Measurements from ENCODE around the gene CAMK2G. TPM values are rescaled to one million over a fixed set of nuclear protein-coding genes. Genes with fewer than 3 reads are reported as not detected.

Gene CAMK2G
- total RNA-seq, 2 experiments from 2014 or later = 34.4 to 38.4 TPM

- H3K4me1 ChIP-seq (ENCODE audit: insufficient read depth, low read length) = peaks cover 16% of the 10 kb centered on the region
- Mint-ChIP-seq H3K27ac (no peak overlapping the region), H3K36me3 (ENCODE audit: low read depth) (peaks cover 74% of the 10 kb centered on the region), H3K4me1 (ENCODE audit: low read depth) (peaks cover 10% of the 10 kb centered on the region), H3K9me3 (no peaks in the 10 kb centered on the region), H3K4me3 (no peak overlapping the region), H3K27me3 (no peaks in the 10 kb centered on the region)
- H3K27ac ChIP-seq (ENCODE audit: low read depth in 1 of 2, low read length in 2 of 2) = no peak overlapping the region
- TF ChIP-seq, protein P1, sequence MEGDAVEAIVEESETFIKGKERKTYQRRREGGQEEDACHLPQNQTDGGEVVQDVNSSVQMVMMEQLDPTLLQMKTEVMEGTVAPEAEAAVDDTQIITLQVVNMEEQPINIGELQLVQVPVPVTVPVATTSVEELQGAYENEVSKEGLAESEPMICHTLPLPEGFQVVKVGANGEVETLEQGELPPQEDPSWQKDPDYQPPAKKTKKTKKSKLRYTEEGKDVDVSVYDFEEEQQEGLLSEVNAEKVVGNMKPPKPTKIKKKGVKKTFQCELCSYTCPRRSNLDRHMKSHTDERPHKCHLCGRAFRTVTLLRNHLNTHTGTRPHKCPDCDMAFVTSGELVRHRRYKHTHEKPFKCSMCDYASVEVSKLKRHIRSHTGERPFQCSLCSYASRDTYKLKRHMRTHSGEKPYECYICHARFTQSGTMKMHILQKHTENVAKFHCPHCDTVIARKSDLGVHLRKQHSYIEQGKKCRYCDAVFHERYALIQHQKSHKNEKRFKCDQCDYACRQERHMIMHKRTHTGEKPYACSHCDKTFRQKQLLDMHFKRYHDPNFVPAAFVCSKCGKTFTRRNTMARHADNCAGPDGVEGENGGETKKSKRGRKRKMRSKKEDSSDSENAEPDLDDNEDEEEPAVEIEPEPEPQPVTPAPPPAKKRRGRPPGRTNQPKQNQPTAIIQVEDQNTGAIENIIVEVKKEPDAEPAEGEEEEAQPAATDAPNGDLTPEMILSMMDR (IDR thresholded peaks at IDR 0.05) = peak; percentile 16
- intact Hi-C loops (cut with DNase I, micrococcal nuclease) = loop anchor here in 1 of 2 experiments (5.0 to 10.0 kb wide), 2 partner anchors 320 to 1012 kb away; partner anchors contain the start of genes KAT6B and PPP3CB
- ChIA-PET POLR2A (interaction anchor here (1.3 kb wide), 1 partner anchor 43 kb away, joined by 3 read pairs; a partner anchor contains a TSS), CTCF (interaction anchor here (1.1 to 1.4 kb wide), 2 partner anchors 21 to 42 kb away, joined by 3 read pairs; no protein-coding TSS in a partner anchor)
- H3K36me3 ChIP-seq (ENCODE audit: insufficient read depth, low read length) = peaks cover 69% of the 10 kb centered on the region
- H3K9me3 ChIP-seq (ENCODE audit: control insufficient read depth in 1 of 2, insufficient read depth in 1 of 2, low read length in 2 of 2) = peaks cover 0 to 7% of the 10 kb centered on the region in 2 experiments
- H3K27me3 ChIP-seq (ENCODE audit: control insufficient read depth in 1 of 2, insufficient read depth in 2 of 2, low read length in 2 of 2) = no peaks in the 10 kb centered on the region
- DNase-seq = peak in 3 of 14 experiments; percentile 16 to 45 (median 40)
- ATAC-seq (ENCODE audit: poor library complexity) = no peak
- no peak overlapping the region for H3K4me3 ChIP-seq (ENCODE audit: low read length)
Measured at GRCh38 chr10:73814896-73815718, 59.2 kb downstream of the CAMK2G start.

- H3K9me3 Mint-ChIP-seq = no peaks in the 10 kb centered on the region
- no peak for DNase-seq
- H3K4me1 Mint-ChIP-seq (ENCODE audit: low read depth) = peaks cover 18% of the 10 kb centered on the region
- ChIA-PET CTCF (interaction anchor here (1.4 kb wide), 1 partner anchor 22 kb away, joined by 3 read pairs; no protein-coding TSS in a partner anchor), POLR2A (interaction anchor here (1.1 kb wide), 1 partner anchor 42 kb away, joined by 3 read pairs; a partner anchor contains a TSS)
- H3K36me3 ChIP-seq (ENCODE audit: insufficient read depth, low read length) = peaks cover 68% of the 10 kb centered on the region
- no peak overlapping the region for H3K27ac ChIP-seq (ENCODE audit: low read depth in 1 of 2, low read length in 2 of 2)
- intact Hi-C loops (cut with DNase I, micrococcal nuclease) = loop anchor here in 1 of 2 experiments (5.0 to 10.0 kb wide), 2 partner anchors 320 to 1013 kb away; partner anchors contain the start of genes KAT6B and PPP3CB
- H3K4me1 ChIP-seq (ENCODE audit: insufficient read depth, low read length) = peaks cover 23% of the 10 kb centered on the region
- no peak overlapping the region for H3K4me3 Mint-ChIP-seq
- TF ChIP-seq, protein P1 (IDR thresholded peaks at IDR 0.05) = no peak
- peaks cover 0 to 7% of the 10 kb centered on the region in 2 experiments for H3K9me3 ChIP-seq (ENCODE audit: control insufficient read depth in 1 of 2, insufficient read depth in 1 of 2, low read length in 2 of 2)
- ATAC-seq (ENCODE audit: poor library complexity) = no peak
- no peak overlapping the region for H3K27ac Mint-ChIP-seq
- H3K36me3 Mint-ChIP-seq (ENCODE audit: low read depth) = peaks cover 76% of the 10 kb centered on the region
- H3K27me3 ChIP-seq (ENCODE audit: control insufficient read depth in 1 of 2, insufficient read depth in 2 of 2, low read length in 2 of 2) = no peaks in the 10 kb centered on the region
- no peak overlapping the region for H3K4me3 ChIP-seq (ENCODE audit: low read length)
- H3K27me3 Mint-ChIP-seq = no peaks in the 10 kb centered on the region
Measured at GRCh38 chr10:73814276-73814895, 60.0 kb downstream of the CAMK2G start.

DNA sequence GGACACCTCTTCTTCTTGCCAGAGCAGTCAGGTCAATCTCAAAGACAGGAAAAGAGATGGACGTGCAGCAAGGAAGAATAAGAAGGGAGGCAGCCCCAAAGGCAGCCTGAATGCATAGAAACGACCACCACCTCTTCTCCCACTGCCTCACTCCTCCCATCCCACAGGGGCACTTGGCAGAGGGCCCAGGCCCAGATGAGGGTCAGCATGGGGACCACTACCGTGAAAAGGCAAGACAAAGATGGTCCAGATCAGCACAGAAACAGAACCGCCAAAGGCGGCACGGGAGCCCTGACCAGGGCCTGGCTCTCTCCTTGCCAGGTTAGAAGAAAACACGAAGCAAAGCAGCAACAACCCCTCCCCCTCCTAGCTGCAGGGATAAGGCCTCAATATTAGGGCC is 61.0 kb downstream of the CAMK2G start:
- DNase-seq = no peak
- H3K4me1 Mint-ChIP-seq (ENCODE audit: low read depth) = peaks cover 28% of the 10 kb centered on the region
- intact Hi-C loops (cut with DNase I, micrococcal nuclease) = loop anchor here in 1 of 2 experiments (2.0 to 10.0 kb wide), 3 partner anchors 67 to 1014 kb away; partner anchors contain the start of genes KAT6B and PPP3CB
- H3K36me3 ChIP-seq (ENCODE audit: insufficient read depth, low read length) = peaks cover 69% of the 10 kb centered on the region
- H3K36me3 Mint-ChIP-seq (ENCODE audit: low read depth) = peaks cover 80% of the 10 kb centered on the region
- peaks cover 31% of the 10 kb centered on the region for H3K4me1 ChIP-seq (ENCODE audit: insufficient read depth, low read length)
- TF ChIP-seq, protein P1 (IDR thresholded peaks at IDR 0.05) = no peak
- H3K27me3 ChIP-seq (ENCODE audit: control insufficient read depth in 1 of 2, insufficient read depth in 2 of 2, low read length in 2 of 2) = no peaks in the 10 kb centered on the region
- H3K9me3 Mint-ChIP-seq = no peaks in the 10 kb centered on the region
- CTCF ChIA-PET = interaction anchor here (1.4 kb wide), 1 partner anchor 52 kb away, joined by 3 read pairs; no protein-coding TSS in a partner anchor
- peak overlapping the region; percentile 80 for H3K27ac Mint-ChIP-seq
- ATAC-seq (ENCODE audit: poor library complexity) = no peak
- no peaks in the 10 kb centered on the region for H3K27me3 Mint-ChIP-seq
- H3K4me3 ChIP-seq (ENCODE audit: low read length) = no peak overlapping the region
- no peak overlapping the region for H3K27ac ChIP-seq (ENCODE audit: low read depth in 1 of 2, low read length in 2 of 2)
- peaks cover 0 to 7% of the 10 kb centered on the region in 2 experiments for H3K9me3 ChIP-seq (ENCODE audit: control insufficient read depth in 1 of 2, insufficient read depth in 1 of 2, low read length in 2 of 2)
- POLR2A ChIA-PET = interaction anchor here (1.1 to 2.0 kb wide), 2 partner anchors 40 to 41 kb away, joined by 3 to 5 read pairs; a partner anchor contains a TSS
- H3K4me3 Mint-ChIP-seq = peak overlapping the region; percentile 84

Data from CD4-positive, alpha-beta T cell (primary cell).